Breast epithelium (tissue), 3 donors: ENCODE results near the gene PAM16.

Source experiments
- POLR2A ChIP-seq: fragments of 450-650 bp; IDR thresholded peaks from one replicate; pipeline ENCODE4 v1.6.1; 2016; ENCODE audit warnings: antibody characterized with exemption, mild to moderate bottlenecking, moderate library complexity
- TF ChIP-seq, protein P1 (sequence below), 3 donors: fragments of 450-650 bp; IDR thresholded peaks; one replicate each; pipeline ENCODE4 v1.5.1; 2016 to 2017; ENCODE audit warnings: antibody characterized with exemption in 3 of 3, mild to moderate bottlenecking in 3 of 3, moderate library complexity in 3 of 3

GRCh38 chr16:4350787-4351659 lies at the start of gene PAM16:
- TF ChIP-seq, protein P1, sequence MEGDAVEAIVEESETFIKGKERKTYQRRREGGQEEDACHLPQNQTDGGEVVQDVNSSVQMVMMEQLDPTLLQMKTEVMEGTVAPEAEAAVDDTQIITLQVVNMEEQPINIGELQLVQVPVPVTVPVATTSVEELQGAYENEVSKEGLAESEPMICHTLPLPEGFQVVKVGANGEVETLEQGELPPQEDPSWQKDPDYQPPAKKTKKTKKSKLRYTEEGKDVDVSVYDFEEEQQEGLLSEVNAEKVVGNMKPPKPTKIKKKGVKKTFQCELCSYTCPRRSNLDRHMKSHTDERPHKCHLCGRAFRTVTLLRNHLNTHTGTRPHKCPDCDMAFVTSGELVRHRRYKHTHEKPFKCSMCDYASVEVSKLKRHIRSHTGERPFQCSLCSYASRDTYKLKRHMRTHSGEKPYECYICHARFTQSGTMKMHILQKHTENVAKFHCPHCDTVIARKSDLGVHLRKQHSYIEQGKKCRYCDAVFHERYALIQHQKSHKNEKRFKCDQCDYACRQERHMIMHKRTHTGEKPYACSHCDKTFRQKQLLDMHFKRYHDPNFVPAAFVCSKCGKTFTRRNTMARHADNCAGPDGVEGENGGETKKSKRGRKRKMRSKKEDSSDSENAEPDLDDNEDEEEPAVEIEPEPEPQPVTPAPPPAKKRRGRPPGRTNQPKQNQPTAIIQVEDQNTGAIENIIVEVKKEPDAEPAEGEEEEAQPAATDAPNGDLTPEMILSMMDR (IDR thresholded peaks at IDR 0.05): no peak
- TF ChIP-seq POLR2A: no peak
